Stomach (tissue), 9 donors: Measurements from ENCODE around the gene SLC12A1. TPM values are rescaled to one million over a fixed set of nuclear protein-coding genes. Genes with fewer than 3 reads are reported as not detected.

Experiments used
- DNase-seq, 2 donors: peaks; one replicate each; pipeline versions ENCODE4 v3.0.0 to v3.0.0-alpha.2; 2013 to 2019
- H3K27ac ChIP-seq, 5 donors: fragments of 200-600 bp in 4 of 5; sonication (generic) in 4 of 5; one replicate each; pipeline ENCODE4 v1.5.1; 2013 to 2019; ENCODE audit warnings: mild to moderate bottlenecking in 1 of 5, moderate library complexity in 1 of 5
- H3K27me3 ChIP-seq, 3 donors: fragments of 200-600 bp; sonication (generic); one replicate each; pipeline ENCODE4 v1.5.1; 2017 to 2019; ENCODE audit warnings: mixed run types in 1 of 3
- H3K36me3 ChIP-seq, 4 donors: fragments of 200-600 bp; sonication (generic); 1 replicate in 3 of 4; 2 replicates in 1 of 4; pipeline ENCODE4 v1.5.1; 2016 to 2019
- H3K4me1 ChIP-seq, 4 donors: fragments of 200-600 bp; sonication (generic); one replicate each; pipeline ENCODE4 v1.5.1; 2016 to 2019
- H3K4me3 ChIP-seq, 4 donors: fragments of 200-600 bp; sonication (generic) in 3 of 4; one replicate each; pipeline ENCODE4 v1.5.1; 2016 to 2019; ENCODE audit warnings: mild to moderate bottlenecking in 1 of 4
- H3K9me3 ChIP-seq, 4 donors: fragments of 200-600 bp; sonication (generic); one replicate each; pipeline ENCODE4 v1.5.1; 2016 to 2019
- CTCF ChIP-seq, 7 experiments: fragments of 450-650 bp in 4 of 7; fragments of 200-600 bp in 3 of 7; sonication (generic) in 3 of 7; IDR thresholded peaks; one replicate each; pipeline ENCODE4 v1.5.1; 2016 to 2019; ENCODE audit warnings: antibody characterized with exemption in 7 of 7, control low read depth in 2 of 7, mild to moderate bottlenecking in 1 of 7
- EP300 ChIP-seq: sonication (generic); formaldehyde crosslinking; IDR thresholded peaks from one replicate; pipeline ENCODE4 v1.6.1; 2017; ENCODE audit warnings: antibody characterized with exemption
- POLR2A ChIP-seq, 4 donors: fragments of 450-650 bp; IDR thresholded peaks; one replicate each; pipeline ENCODE4 v1.6.1; 2016; ENCODE audit warnings: antibody characterized with exemption in 4 of 4, control low read depth in 2 of 4, mild to moderate bottlenecking in 1 of 4, moderate library complexity in 1 of 4
- POLR2AphosphoS5 ChIP-seq, 3 donors: sonication (generic); formaldehyde crosslinking; IDR thresholded peaks; one replicate each; pipeline ENCODE4 v1.6.1; 2016; ENCODE audit warnings: antibody characterized with exemption in 3 of 3
- WGBS, 5 donors: extraction: QIAGEN DNeasy Blood & Tissue Kit in 3 of 5; methylation state at CpG; one replicate each; pipeline versions ENCODE4 v1.1.5 to v1.1.7; 2013 to 2018; 5-methylcytosine and 5-hydroxymethylcytosine counted together
- intact Hi-C: fragments of 100-400 bp; cut with DNase I; formaldehyde crosslinking; loops from one replicate; pipeline ENCODE4 v1.15.1; 2023; ENCODE audit warnings: low total_unique reads
- polyA plus RNA-seq, 3 donors: library from polyadenylated mRNA; stranded (reverse); fragments of 200-250 nt; gene quantifications; one replicate each; pipeline ENCODE4 v1.2.3, GENCODE V29; 2013
- total RNA-seq, 5 donors: library from RNA; depleted of rRNA; stranded (reverse); fragments of >200 nt; gene quantifications; one replicate each; pipeline versions ENCODE4 v1.1.0 to v1.2.3, GENCODE V29; 2014 to 2016
- donor health status: healthy with polysubstance abuse.
- donor health status: Bipolar disorder and iron deficiency.
- donor health status: healthy.

SLC12A1 gene
- total and polyA plus RNA-seq, 8 donors: 0.92 TPM; not detected in 7

GRCh38 chr15:48285329-48286214 is 79.5 kb downstream of the SLC12A1 start:
- peak; percentile 57 to 94 for DNase-seq
- intact Hi-C loops: no loop called here
- Histone ChIP-seq H3K27ac (peak overlapping the region in 1 of 5 donors; percentile 16), H3K36me3 (no peaks in the 10 kb centered on the region), H3K4me3 (peak overlapping the region in 1 of 4 donors; percentile 16), H3K9me3 (no peaks in the 10 kb centered on the region), H3K27me3 (no peaks in the 10 kb centered on the region), H3K4me1 (peaks cover 0 to 35% (median 18%) of the 10 kb centered on the region in 4 donors)
- peak in 1 of 3 donors; percentile 49 for TF ChIP-seq POLR2AphosphoS5 (IDR thresholded peaks at IDR 0.05)
- peak in 5 of 7 experiments; percentile 57 to 74 (median 63) for TF ChIP-seq CTCF (IDR thresholded peaks at IDR 0.05)
- no peak for TF ChIP-seq EP300
- TF ChIP-seq POLR2A (IDR thresholded peaks at IDR 0.05): no peak
- 9 to 19% (median 16%) methylated on average over 14 of the region's 14 CpGs for WGBS, 5 donors

GRCh38 chr15:48289628-48290027 is 83.5 kb downstream of the SLC12A1 start:
- Histone ChIP-seq H3K27ac (no peak overlapping the region), H3K4me1 (peaks cover 0 to 16% (median 8%) of the 10 kb centered on the region in 4 donors), H3K27me3 (no peaks in the 10 kb centered on the region), H3K36me3 (no peaks in the 10 kb centered on the region), H3K9me3 (no peaks in the 10 kb centered on the region), H3K4me3 (no peak overlapping the region)
- 80 to 86% (median 82%) methylated on average over 2 of the region's 2 CpGs for WGBS, 5 donors
- intact Hi-C loops: no loop called here
- no peak for DNase-seq
- no peak for TF ChIP-seq CTCF (IDR thresholded peaks at IDR 0.05)
- no peak for TF ChIP-seq EP300
- TF ChIP-seq POLR2AphosphoS5 (IDR thresholded peaks at IDR 0.05): no peak
- no peak for TF ChIP-seq POLR2A (IDR thresholded peaks at IDR 0.05)

GRCh38 chr15:48292458-48292857 is 86.4 kb downstream of the SLC12A1 start:
- Histone ChIP-seq H3K27me3 (peaks cover 0 to 3% (median 0%) of the 10 kb centered on the region in 3 donors), H3K27ac (no peak overlapping the region), H3K36me3 (no peaks in the 10 kb centered on the region), H3K4me3 (no peak overlapping the region), H3K9me3 (no peaks in the 10 kb centered on the region), H3K4me1 (no peaks in the 10 kb centered on the region)
- DNase-seq: no peak
- intact Hi-C loops: no loop called here
- TF ChIP-seq POLR2AphosphoS5 (IDR thresholded peaks at IDR 0.05) (no peak), POLR2A (IDR thresholded peaks at IDR 0.05) (no peak)
- WGBS, 5 donors: 85 to 95% (median 89%) methylated on average over 4 of the region's 4 CpGs

- Histone ChIP-seq H3K27ac (no peak overlapping the region), H3K4me3 (no peak overlapping the region), H3K9me3 (no peaks in the 10 kb centered on the region), H3K36me3 (no peaks in the 10 kb centered on the region), H3K4me1 (no peaks in the 10 kb centered on the region), H3K27me3 (peaks cover 0 to 3% (median 0%) of the 10 kb centered on the region in 3 donors)
- no peak for TF ChIP-seq POLR2AphosphoS5 (IDR thresholded peaks at IDR 0.05)
- no peak for TF ChIP-seq EP300
- TF ChIP-seq CTCF (IDR thresholded peaks at IDR 0.05): no peak
- TF ChIP-seq POLR2A (IDR thresholded peaks at IDR 0.05): no peak
- DNase-seq: no peak
- intact Hi-C loops: no loop called here
- WGBS, 5 donors: 83 to 88% (median 84%) methylated on average over 2 of the region's 2 CpGs
Measured at GRCh38 chr15:48297668-48298067, 91.6 kb downstream of the SLC12A1 start.

GRCh38 chr15:48298914-48299313 is 92.8 kb downstream of the SLC12A1 start:
- Histone ChIP-seq H3K9me3 (no peaks in the 10 kb centered on the region), H3K4me3 (no peak overlapping the region), H3K36me3 (no peaks in the 10 kb centered on the region), H3K4me1 (no peaks in the 10 kb centered on the region), H3K27me3 (peaks cover 0 to 3% (median 0%) of the 10 kb centered on the region in 3 donors), H3K27ac (no peak overlapping the region)
- intact Hi-C loops: no loop called here
- TF ChIP-seq POLR2A (IDR thresholded peaks at IDR 0.05) (no peak), EP300 (no peak), CTCF (IDR thresholded peaks at IDR 0.05) (no peak), POLR2AphosphoS5 (IDR thresholded peaks at IDR 0.05) (no peak)
- 54 to 61% (median 60%) methylated on average over 2 of the region's 2 CpGs for WGBS, 5 donors
- DNase-seq: no peak
